GM23338 (cell line): ENCODE data around the gene TRIM14.

Experiments used
- CREB1 ChIP-seq: fragments of 250-450 bp; sonication (Bioruptor Pico); IDR thresholded peaks from 2 replicates; pipeline ENCODE4 v1.5.0; 2020; ENCODE audit warnings: low read depth, mild to moderate bottlenecking, moderate library complexity
- JUNB ChIP-seq: IDR thresholded peaks from one replicate; pipeline ENCODE4 v1.6.1; 2016; ENCODE audit warnings: antibody characterized with exemption; ENCODE audit not compliant: unreplicated experiment
- POLR2AphosphoS5 ChIP-seq: IDR thresholded peaks from 2 replicates; pipeline ENCODE4 v1.6.1; 2016; ENCODE audit warnings: antibody characterized with exemption, low read depth
- TF ChIP-seq, protein P1 (sequence below), 2 experiments: fragments of 200-600 bp in 1 of 2; sonication (generic) in 1 of 2; conservative IDR thresholded peaks; 2 replicates each; pipeline versions ENCODE4 v1.5.1 to v1.6.1; 2016 to 2017; ENCODE audit warnings: antibody characterized with exemption in 2 of 2, low read depth in 2 of 2, mild to moderate bottlenecking in 2 of 2, moderate library complexity in 1 of 2

GRCh38 chr9:98086461-98086860 lies 32.6 kb downstream of the TRIM14 start:
- TF ChIP-seq, protein P1, sequence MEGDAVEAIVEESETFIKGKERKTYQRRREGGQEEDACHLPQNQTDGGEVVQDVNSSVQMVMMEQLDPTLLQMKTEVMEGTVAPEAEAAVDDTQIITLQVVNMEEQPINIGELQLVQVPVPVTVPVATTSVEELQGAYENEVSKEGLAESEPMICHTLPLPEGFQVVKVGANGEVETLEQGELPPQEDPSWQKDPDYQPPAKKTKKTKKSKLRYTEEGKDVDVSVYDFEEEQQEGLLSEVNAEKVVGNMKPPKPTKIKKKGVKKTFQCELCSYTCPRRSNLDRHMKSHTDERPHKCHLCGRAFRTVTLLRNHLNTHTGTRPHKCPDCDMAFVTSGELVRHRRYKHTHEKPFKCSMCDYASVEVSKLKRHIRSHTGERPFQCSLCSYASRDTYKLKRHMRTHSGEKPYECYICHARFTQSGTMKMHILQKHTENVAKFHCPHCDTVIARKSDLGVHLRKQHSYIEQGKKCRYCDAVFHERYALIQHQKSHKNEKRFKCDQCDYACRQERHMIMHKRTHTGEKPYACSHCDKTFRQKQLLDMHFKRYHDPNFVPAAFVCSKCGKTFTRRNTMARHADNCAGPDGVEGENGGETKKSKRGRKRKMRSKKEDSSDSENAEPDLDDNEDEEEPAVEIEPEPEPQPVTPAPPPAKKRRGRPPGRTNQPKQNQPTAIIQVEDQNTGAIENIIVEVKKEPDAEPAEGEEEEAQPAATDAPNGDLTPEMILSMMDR (conservative IDR thresholded peaks at IDR 0.05; ENCODE audit: low read depth in 2 of 2): no peak
- no peak for TF ChIP-seq CREB1 (CRISPR knock-in tag)
- TF ChIP-seq JUNB: no peak
- no peak for TF ChIP-seq POLR2AphosphoS5
